ENCODE measurements around the gene C1orf159.
A peak's percentile ranks its signal among the peaks of the same experiment; 100 is the strongest.
"Not testable (repeated sequence)": the region's sequence is repeated elsewhere in the genome, so short reads cannot be mapped to it uniquely, and the experiment has no call there.

The C1orf159 gene

DNA sequence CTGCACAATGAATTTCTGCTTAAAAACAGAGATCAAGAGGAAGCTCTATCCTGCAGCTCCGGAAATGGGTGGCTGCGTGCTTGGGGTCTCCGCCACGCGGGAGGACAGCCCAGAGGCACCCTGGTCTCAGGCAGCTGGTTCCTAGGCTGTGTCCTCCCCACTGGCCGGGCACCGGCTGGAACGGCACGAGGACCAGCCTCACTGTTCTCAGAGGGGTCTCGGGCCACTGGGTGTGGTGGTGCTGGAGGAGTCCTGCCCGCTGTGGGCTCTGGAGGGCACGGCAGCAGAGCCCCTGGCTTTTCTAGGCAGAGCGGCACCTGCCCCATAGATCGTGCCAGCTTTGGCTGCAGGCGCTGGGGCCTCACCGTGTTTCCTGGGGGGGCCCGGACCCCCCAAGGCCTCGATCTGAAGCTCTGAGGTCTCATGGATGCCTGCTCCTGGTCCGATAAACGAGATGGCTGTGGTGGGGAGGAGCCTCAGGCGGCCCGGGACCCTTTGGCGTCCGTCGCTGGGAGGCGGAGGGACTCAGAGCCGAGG, 33.6 kb downstream of the C1orf159 start:
- DNase-seq (ENCODE audit: low read depth in 2 of 2, low spot score in 1 of 2) = no peak

DNA sequence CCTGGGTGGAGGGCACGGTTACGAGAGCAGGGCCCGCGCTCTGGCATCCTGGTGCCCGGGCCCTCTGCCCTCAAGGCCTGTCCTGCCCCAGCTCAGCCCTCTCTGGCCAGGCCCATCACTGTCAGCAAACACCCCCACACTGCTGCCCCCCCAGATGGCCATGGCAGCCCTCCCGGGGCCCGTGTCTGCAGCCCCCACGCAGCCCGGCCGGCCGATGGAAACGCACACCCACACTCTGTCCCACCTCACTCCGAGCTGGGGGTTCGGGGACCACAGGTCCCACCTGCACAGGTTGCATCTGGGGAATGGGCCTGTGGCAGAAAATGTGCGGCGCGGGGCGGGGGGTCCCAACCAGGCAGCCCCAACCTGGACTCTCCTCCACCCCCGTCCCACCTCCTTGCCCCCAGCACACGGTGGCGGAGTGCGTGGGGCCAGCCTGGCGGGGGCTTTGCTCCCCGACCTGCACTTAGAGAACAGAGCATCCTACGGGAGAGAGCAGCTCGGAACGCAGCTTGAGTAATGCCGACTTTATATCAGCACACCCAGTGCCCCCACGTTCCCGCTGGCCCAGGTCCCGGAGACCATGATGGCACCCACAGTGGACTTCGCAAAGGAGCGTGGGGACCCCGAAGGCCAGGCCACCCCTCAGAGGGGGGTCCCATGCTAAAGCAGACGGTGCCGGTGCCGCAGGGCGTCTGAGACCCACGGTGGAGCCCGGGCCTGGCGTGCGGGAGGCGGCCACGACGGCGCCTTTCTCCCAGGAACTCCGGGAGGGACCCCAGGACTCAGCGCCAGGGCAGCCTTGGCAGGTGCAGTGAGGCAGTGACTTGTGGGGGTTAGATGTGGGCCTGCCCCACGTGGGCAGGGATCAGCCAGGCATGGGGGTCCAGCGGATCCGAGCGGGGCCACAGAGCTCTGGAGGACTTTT, 34.3 kb downstream of the C1orf159 start:
- no peak for DNase-seq (ENCODE audit: low read depth in 2 of 2, low spot score in 1 of 2)

DNA sequence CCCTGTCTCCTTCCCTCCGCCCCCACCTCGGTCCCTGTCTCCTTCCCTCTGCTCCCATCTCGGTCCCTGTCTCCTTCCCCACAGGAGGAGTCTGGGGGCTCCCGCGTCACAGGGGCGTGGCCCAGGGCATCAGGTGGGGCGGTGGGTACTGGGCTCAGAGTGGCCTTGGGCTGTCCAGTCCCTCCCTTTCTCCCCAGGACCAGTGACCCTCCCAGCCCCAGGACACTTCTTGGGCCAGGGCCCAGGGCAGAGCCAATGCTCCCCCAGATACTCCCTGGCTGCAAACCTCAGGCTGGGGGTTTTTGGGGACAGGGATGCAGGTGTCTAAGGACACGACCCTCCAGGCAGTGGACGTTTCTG, 35.0 kb downstream of the C1orf159 start:
- no peak for DNase-seq (ENCODE audit: low read depth in 2 of 2, low spot score in 1 of 2)

DNA sequence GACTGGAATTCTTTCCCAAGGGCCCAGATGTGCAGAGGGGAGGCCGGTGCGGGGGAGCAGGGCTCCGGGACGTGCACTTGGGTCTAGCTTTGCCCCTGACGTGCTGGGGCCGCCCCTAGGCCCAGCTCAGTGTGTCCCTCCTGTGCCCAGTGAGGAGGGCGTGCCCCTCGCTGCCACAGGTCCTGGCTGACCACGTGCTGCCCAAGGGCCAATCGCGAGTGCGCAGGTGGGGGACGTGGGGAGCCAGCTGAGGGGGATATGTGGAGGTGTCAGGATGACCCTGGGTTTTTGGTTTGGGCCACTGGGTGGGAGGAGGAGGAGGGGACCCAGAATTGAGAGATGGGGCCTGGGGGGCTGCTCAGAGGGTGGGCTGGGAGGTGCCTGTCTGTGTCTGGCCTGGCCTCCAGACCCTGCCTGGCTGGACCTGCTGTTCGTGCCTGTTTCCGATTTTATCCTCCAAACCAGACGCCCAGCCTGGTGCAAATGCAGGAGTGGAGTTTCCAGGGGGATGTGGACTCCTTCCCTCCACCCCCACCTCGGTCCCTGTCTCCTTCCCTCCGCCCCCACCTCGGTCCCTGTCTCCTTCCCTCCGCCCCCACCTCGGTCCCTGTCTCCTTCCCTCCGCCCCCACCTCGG, 35.6 kb downstream of the C1orf159 start:
- DNase-seq (ENCODE audit: low read depth in 2 of 2, low spot score in 1 of 2) = no peak

DNA sequence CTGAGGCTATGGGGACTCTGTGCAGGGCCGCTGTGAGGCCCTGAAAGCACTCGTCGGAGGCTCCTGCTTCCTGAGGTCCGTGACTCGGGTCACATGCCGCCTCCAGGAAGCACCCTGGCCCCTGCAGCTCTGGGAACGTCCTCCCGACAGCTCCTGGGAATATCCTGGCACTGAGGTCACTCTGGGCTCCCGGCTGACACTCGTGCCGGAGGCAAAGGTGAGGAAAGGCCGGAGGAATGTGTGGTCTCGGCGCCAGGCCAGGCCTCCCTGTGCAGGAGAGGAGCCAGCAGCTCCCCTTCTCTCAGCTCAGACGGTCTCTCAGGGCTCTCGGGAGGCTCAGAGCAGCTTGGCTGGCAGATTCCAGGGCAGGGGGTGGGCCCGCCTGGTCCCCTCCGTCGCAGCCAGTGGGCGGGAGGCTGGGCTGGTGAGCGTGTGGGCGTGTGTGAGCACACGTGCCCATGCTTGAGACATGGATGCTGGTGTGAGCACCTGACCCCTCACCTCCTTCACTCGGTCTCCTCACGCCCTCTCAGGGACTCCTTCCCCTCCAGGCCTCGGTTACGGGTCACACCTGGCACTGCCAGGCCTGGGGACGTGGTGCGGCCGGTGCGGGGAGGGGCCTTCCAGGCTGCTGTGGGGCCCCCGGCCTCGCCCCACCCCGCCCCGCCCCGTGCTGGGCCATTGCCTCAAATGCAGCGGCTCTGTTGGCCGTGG, 36.3 kb downstream of the C1orf159 start:
- peak in 1 of 2 donors; percentile 24 for DNase-seq (ENCODE audit: low read depth in 2 of 2, low spot score in 1 of 2)

DNA sequence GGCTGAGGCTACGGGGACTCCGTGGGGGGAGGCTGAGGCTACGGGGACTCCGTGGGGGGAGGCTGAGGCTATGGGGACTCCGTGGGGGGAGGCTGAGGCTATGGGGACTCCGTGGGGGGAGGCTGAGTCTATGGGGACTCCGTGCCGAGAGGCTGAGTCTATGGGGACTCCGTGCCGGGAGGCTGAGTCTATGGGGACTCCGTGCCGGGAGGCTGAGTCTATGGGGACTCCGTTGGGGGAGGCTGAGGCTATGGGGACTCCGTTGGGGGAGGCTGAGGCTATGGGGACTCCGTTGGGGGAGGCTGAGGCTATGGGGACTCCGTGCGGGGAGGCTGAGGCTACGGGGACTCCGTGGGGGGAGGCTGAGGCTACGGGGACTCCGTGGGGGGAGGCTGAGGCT, 38.5 kb downstream of the C1orf159 start:
- DNase-seq (ENCODE audit: low read depth in 2 of 2, low spot score in 1 of 2) = not testable (repeated sequence)

DNA sequence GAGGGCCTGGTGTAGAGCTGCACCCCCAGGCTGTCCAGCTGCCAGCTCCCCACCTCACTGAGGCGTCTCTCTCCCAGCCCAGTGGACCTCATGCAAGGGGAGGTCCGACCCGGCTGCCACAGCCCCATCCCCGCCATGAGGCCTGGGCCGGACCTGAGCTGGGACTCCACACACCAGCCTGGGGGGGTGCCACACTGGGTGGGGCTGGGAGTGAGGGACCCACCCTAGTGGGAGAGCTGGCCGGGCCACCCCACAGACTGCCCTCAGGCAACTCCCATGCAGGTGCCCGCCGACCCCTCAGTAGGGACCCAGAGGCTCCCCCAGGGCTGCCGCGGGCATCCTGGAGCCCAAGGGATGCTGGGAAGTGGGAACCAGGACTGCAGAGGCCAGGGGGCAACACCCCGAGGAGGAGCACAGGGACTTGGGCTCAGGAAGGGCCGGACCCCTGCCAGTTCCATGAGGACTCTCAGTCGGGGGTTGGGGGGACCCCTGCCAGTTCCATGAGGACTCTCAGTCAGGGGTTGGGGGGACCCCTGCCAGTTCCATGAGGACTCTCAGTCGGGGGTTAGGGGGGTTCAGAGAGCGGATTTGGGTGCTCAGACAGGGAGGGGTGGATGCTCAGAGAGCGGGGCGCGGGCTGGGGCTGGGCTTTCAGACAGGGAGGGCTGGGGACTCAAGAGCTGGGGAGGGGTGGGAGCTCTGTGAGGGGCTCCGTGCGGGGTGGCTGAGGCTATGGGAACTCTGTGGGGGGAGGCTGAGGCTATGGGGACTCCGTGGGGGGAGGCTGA, 40.5 kb downstream of the C1orf159 start:
- DNase-seq (ENCODE audit: low read depth in 2 of 2, low spot score in 1 of 2) = no peak

DNA sequence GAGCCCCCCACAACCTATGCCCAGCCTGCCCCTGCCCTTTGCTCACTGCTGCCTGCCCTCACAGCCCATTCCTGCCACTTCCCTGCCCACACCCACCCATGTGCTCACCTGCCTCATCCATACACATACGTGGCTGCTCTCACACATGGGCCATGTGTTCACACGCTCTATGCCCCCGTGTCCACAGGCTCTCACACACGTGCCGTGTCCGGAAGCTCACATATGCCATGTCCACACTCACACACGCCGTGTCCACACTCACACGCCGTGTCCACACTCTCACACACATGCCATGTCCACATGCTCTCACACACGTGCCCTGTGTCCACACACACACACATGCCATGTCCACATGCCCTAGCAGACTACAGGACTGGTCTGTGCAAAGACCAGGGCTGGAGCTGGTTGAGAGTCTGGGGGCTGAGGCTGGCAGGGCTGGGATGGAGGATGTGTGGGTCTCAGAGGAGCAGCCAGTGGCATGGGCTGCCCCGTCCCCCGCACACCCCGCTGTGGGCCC, 41.2 kb downstream of the C1orf159 start:
- no peak for DNase-seq (ENCODE audit: low read depth in 2 of 2, low spot score in 1 of 2)

DNA sequence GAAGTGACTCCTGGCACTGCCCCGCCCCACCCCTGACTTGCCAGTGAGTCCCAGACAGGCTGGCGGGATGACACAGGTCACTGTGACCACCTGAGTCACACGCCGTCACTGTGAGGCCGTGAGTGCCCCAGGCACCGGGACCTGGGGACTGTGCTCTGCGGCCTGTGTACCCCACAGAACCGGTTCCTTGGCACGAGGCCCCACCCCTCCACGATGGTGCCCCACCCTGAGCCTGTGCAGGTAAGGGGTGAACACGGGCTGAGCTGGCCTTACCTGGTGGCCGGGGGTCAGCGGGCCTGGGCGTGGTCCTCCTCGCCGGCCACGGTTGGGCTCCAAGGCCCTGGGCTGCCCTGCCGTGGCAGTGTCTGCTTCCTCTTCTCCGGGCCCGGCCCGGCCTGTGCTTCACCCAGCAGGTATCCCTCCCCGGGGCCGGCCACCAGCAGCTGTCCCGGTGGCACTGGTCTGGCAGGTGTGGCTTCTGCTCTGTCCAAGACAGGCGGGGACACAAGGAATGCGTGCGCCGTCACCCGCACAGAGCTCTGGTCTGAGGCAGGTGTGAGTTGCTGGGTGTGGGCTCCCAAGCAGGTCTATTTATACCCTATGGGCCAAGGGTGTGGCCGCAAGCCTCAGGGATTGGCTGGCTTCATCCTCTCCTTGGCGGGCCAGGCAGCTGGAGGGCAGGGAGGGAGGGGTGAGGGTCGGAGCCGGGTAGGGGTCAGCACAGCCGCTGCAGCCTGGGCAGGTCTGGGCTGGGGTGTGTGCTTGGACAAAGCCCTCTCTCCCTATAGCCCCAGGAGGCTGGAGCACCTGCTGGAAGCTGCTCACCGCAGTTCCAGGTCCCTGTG, 41.9 kb downstream of the C1orf159 start, which contains the start of gene RNF223:
RNF223 (minus strand) TSS at position 564 of the 845 bp plus-strand sequence. CDS start 1,740 bp downstream, outside the sequence.
- no peak for DNase-seq (ENCODE audit: low read depth in 2 of 2, low spot score in 1 of 2)

DNA sequence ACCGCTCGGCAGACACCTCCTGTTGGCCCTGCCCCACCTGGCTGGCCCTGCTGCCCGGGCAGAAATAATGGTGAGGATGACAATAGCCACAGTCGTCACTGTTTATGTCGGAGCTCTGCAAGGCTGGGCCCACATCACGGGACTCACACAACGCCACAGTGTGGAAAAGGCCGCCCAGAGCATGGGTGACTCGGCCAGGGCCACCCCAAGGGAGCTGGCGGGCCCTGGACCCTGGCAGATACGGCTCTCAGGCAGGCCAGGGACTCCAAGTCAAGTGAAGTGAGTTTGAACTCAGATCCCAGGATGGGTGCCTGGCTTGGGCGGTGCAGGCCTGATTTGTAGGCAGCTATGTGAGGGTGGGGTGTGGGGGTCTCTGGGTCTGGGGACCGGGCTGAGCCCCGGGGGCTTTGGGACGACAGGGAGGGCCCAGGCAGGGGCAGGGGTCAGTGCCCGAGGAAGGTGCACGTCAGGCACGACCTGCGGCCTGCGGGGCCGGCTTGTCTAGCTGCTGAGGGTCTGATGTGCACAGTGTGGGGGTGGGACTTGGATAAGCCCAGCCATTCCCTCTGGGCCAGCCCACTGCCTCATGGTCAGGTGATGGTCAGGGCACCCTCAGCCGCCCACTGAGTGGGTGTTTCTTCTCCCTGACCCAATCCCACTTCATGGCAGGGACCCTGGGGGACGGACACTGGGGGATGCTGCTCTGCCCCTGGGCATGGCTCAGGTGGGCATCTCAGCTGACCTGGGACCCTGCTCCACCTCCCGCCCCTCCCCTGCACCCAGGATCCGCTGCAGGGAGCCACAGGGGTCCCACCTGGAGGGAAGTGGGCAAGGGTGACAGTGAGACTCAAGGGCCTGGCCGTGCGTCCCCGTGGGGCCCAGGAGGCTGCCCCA, 42.8 kb downstream of the C1orf159 start:
- no peak for DNase-seq (ENCODE audit: low read depth in 2 of 2, low spot score in 1 of 2)

DNA sequence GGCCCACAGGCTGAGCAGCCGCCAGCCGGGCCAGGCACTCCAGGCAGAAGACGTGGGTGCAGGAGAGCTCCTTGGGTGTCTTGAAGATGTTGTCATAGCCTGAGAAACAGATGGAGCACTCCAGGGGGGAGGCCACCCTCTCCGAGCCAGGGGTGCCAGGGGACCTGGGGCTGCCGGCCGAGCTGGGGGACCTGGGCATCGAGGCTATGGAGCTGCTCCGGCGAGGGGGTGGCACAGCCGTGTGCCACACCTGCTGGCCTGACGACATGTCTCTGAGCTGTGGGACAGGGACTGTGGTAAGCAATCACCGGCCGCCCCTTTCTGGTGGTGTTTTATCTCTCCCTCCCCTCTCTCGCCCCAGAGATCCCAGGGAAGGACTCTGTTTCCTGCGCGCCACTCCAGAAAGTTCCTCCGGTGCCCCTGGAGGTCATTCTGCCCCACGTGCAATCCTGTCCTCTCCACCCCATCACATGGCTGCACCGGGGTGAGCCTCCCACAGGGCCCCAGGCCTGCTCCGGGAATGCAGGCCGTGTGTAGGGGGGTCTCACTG, 43.5 kb downstream of the C1orf159 start:
- no peak for DNase-seq (ENCODE audit: low read depth in 2 of 2, low spot score in 1 of 2)

DNA sequence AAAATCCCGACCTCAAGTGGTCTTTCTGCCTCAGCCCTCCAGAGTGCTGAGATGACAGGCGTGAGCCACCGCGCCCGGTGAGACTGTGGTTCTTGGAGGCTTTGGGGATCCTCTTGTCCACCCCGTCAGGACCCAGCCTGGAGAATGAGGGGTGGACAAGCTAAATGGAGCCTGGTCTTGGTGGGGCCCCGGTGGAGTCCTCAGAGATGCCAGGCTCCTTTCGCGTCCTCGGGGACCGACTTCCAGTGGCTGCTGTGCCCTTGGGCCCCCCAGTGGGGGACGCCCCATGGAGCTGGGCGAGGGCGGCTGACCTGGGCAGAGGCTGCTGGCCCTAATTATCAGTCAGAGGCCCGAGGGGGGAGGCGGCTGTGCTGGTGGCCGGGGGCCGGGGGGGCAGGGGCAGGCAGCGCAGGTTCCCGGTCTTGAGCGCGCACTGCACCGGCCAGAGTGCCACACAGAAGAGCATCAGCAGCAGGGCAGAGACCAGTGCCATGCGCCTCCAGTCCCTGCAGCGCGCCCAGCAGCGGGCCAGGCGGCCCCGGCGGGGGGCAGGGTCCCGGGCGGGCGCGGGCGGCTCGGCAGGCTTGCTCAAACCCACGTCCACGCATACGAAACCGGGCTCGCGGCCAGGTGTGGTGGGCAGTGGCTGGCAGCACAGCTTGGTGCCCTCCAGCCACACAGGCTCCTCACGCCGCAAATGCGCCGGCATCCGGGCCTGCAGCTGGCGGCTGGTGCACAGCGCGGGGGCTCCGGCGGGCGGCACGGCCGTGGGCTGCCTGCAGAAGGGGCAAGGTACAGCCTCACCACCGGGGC, 44.2 kb downstream of the C1orf159 start:
- no peak for DNase-seq (ENCODE audit: low read depth in 2 of 2, low spot score in 1 of 2)

DNA sequence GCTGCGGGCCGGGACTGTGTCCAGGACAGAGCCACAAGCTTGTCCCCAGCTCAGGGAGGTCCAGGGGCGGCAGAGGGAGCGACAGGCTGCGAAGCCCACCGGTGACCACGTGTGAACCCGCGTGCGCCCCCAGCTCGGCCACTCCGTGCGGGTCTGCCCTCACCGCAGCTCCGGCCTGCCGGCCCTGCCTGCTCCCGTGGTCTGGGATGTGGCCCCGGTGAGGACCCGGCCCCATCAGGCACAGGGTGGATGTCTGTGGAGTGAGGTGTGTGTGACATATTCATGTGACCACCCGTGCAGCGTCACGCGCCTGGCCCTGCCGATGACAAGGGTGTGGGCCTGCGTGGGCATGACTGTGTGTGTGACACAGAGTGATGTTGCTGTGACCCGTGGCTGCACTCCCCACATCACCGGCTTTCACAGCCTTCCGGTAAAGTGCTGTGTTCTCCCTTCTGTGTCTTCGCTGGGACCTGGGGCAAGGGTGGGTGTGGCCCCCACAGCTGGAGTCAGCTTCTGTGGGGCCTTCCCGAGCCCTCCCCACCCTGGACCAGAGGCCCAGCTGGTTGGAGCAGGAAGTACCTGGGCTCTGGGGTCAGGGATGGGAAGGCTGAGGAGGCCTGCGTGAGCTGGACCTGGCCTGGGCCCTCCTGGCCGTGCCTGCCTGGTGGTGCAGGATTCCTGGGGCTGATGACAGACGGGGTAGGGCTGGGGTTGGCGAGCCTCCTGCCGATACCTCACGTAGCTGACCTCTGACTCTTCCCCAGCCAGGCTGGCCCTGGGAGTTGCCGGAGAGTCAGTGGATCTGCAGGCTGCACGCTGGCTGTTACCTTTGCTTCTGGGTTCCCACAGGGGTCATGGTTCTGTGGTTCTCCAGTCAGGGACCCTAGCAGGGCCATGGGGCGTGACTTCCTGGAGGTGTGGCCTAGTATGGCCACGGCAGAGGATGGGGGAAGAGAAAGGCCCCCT, 45.9 kb downstream of the C1orf159 start:
- DNase-seq (ENCODE audit: low read depth in 2 of 2, low spot score in 1 of 2) = no peak

DNA sequence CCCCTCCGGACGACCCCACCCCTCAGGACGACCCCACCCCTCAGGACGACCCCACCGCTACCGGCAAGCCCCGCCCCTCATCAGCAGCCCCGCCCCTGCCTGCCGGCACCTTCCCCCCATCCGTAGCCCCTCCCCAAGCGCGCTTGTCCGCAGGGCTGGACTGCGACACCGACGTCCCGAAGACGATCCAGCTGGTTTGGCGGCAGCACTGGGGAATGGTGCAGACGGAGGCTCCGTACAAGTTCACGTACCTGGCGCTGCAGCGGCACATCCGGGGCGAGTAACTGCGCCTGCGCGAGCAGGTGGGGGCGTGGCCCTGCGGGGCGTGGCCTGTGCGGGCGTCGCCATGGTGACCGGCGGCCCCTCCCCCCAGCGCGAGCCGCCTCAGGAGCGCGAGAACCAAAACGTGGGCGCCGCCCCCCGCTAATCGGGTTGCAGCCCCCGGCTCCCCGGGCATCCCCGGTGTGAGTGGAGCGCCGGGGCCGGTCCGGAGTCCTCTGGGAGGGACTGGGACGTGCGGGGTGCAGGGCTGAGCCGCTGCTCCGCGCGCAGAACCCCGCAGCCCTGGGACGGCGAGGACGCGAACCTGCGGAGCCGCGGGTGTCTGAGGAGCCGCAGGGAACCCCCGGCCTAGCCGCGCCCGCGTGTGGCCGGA, 46.7 kb downstream of the C1orf159 start:
- DNase-seq (ENCODE audit: low read depth in 2 of 2, low spot score in 1 of 2) = peak; percentile 70 to 85

DNA sequence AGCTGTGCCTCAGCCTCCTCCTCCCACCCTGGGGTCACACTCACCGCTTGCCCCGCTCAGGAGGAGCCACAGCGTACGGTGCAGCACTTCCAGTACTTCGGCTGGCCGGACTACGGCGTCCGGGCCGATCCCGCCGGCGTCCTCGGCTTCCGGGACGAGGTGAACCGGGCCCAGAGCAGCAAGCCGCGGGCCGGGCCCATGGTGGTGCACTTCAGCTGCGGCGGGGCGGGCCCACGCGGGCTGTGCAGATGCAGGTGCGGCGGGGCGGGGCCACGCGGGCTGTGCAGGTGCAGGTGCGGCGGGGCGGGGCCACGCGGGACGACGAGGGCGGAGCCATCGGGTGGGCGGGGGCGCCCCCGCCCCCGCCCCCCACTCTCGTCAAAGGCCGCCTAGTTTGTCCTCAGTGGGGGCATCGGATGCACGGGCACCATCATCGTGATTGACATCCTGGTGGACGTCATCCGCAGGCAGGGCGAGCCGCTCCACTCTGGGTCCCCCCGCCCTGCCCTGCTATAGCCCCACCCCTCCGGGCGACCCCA, 47.3 kb downstream of the C1orf159 start:
- no peak for DNase-seq (ENCODE audit: low read depth in 2 of 2, low spot score in 1 of 2)
